HL-60 (cell line): ENCODE data around the gene TMEM117.

Experiments used
- GABPA ChIP-seq: IDR thresholded peaks from 2 replicates; pipeline ENCODE4 v1.6.1; 2012; ENCODE audit warnings: low read depth
- POLR2AphosphoS5 ChIP-seq: IDR thresholded peaks from 2 replicates; pipeline ENCODE4 v1.6.1; 2012; ENCODE audit warnings: low read depth
- SPI1 ChIP-seq: IDR thresholded peaks from 2 replicates; pipeline ENCODE4 v1.6.1; 2012; ENCODE audit warnings: low read depth, mild to moderate bottlenecking, borderline replicate concordance
- TF ChIP-seq, protein P1 (sequence below): IDR thresholded peaks from one replicate; pipeline ENCODE4 v1.5.1; 2011; ENCODE audit warnings: low read length, control low read depth, inconsistent platforms; ENCODE audit not compliant: insufficient read depth
- TF ChIP-seq, protein P2 (sequence below): IDR thresholded peaks from 2 replicates; pipeline ENCODE4 v1.6.1; 2012; ENCODE audit warnings: low read depth; ENCODE audit not compliant: insufficient replicate concordance

DNA sequence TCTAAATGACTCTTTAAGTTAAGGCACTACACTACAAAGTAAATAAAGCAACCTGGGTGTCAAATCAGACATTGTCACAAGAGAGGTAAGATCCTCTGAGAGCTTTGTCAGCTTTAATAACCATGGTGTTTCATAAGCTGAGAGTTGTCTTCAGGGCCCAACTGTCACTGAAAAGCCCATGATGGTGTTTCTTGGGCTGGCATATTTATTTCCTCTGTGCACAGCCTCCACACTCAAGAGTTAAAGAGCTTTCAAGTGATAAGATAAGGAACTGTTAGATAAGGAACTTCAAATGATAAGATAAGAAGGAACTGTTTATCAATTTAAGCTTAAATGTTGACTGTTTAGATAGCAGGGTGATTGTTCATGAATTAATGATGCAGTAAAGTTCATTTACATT, 495.4 kb downstream of the TMEM117 start:
- TF ChIP-seq, protein P1, sequence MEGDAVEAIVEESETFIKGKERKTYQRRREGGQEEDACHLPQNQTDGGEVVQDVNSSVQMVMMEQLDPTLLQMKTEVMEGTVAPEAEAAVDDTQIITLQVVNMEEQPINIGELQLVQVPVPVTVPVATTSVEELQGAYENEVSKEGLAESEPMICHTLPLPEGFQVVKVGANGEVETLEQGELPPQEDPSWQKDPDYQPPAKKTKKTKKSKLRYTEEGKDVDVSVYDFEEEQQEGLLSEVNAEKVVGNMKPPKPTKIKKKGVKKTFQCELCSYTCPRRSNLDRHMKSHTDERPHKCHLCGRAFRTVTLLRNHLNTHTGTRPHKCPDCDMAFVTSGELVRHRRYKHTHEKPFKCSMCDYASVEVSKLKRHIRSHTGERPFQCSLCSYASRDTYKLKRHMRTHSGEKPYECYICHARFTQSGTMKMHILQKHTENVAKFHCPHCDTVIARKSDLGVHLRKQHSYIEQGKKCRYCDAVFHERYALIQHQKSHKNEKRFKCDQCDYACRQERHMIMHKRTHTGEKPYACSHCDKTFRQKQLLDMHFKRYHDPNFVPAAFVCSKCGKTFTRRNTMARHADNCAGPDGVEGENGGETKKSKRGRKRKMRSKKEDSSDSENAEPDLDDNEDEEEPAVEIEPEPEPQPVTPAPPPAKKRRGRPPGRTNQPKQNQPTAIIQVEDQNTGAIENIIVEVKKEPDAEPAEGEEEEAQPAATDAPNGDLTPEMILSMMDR: no peak
- TF ChIP-seq GABPA (no peak), POLR2AphosphoS5 (no peak), SPI1 (no peak)
- TF ChIP-seq, protein P2, sequence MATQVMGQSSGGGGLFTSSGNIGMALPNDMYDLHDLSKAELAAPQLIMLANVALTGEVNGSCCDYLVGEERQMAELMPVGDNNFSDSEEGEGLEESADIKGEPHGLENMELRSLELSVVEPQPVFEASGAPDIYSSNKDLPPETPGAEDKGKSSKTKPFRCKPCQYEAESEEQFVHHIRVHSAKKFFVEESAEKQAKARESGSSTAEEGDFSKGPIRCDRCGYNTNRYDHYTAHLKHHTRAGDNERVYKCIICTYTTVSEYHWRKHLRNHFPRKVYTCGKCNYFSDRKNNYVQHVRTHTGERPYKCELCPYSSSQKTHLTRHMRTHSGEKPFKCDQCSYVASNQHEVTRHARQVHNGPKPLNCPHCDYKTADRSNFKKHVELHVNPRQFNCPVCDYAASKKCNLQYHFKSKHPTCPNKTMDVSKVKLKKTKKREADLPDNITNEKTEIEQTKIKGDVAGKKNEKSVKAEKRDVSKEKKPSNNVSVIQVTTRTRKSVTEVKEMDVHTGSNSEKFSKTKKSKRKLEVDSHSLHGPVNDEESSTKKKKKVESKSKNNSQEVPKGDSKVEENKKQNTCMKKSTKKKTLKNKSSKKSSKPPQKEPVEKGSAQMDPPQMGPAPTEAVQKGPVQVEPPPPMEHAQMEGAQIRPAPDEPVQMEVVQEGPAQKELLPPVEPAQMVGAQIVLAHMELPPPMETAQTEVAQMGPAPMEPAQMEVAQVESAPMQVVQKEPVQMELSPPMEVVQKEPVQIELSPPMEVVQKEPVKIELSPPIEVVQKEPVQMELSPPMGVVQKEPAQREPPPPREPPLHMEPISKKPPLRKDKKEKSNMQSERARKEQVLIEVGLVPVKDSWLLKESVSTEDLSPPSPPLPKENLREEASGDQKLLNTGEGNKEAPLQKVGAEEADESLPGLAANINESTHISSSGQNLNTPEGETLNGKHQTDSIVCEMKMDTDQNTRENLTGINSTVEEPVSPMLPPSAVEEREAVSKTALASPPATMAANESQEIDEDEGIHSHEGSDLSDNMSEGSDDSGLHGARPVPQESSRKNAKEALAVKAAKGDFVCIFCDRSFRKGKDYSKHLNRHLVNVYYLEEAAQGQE: no peak
